GM12801 (cell line): ENCODE results near the gene DCLRE1B.

Experiments used
- CTCF ChIP-seq: IDR thresholded peaks from one replicate; pipeline ENCODE4 v1.5.1; 2011; ENCODE audit warnings: control low read depth; ENCODE audit not compliant: insufficient read length; ENCODE audit errors: extremely low read depth

DCLRE1B gene

GRCh38 chr1:113904674-113905434 lies at the start of gene DCLRE1B, which contains the start of gene AP4B1:
DCLRE1B (plus strand) TSS chr1:113905326; CDS start chr1:113905587, 261 bp downstream.
AP4B1 (minus strand) TSS chr1:113904799; CDS start chr1:113904717, 82 bp downstream.
- TF ChIP-seq CTCF: no peak

- no peak for TF ChIP-seq CTCF
Measured at GRCh38 chr1:113855630-113856400, 49.3 kb upstream of the DCLRE1B start.

- TF ChIP-seq CTCF: no peak
Measured at GRCh38 chr1:113856401-113856790, 48.7 kb upstream of the DCLRE1B start.

GRCh38 chr1:113857776-113858175 lies 47.4 kb upstream of the DCLRE1B start:
- TF ChIP-seq CTCF: no peak

- no peak for TF ChIP-seq CTCF
Measured at GRCh38 chr1:113858418-113858817, 46.7 kb upstream of the DCLRE1B start.

- TF ChIP-seq CTCF: no peak
Measured at GRCh38 chr1:113858982-113859381, 46.1 kb upstream of the DCLRE1B start.

- no peak for TF ChIP-seq CTCF
Measured at GRCh38 chr1:113859478-113860175, 45.5 kb upstream of the DCLRE1B start.
